OCI-LY1 (cell line): Measurements from ENCODE around the gene HAAO.

Experiments
- H2AFZ ChIP-seq: fragments of 200-600 bp; sonication (generic), shearing (Covaris generic); 2 replicates; pipeline ENCODE4 v1.6.0; 2014; ENCODE audit warnings: antibody characterized with exemption, mild to moderate bottlenecking, low read length
- H3F3A ChIP-seq: fragments of 200-600 bp; sonication (generic), shearing (Covaris generic); 2 replicates; pipeline ENCODE4 v1.6.0; 2014; ENCODE audit warnings: mild to moderate bottlenecking, antibody characterized with exemption, low read length, moderate library complexity; ENCODE audit not compliant: insufficient read depth
- H3K27ac ChIP-seq: fragments of 200-600 bp; sonication (generic); 2 replicates; pipeline ENCODE4 v1.5.1; 2014; ENCODE audit warnings: low read length, mixed run types, mild to moderate bottlenecking, low read depth; ENCODE audit not compliant: poor library complexity, severe bottlenecking
- H3K27me3 ChIP-seq: fragments of 200-600 bp; sonication (generic); 2 replicates; pipeline ENCODE4 v1.6.0; 2014; ENCODE audit warnings: antibody characterized with exemption, mild to moderate bottlenecking, low read length, moderate library complexity; ENCODE audit not compliant: insufficient read depth
- H3K36me3 ChIP-seq: fragments of 200-600 bp; sonication (generic); 2 replicates; pipeline ENCODE4 v1.6.1; 2014; ENCODE audit warnings: mild to moderate bottlenecking, antibody characterized with exemption, low read length, moderate library complexity, mixed read lengths; ENCODE audit not compliant: insufficient read depth
- H3K4me1 ChIP-seq: fragments of 200-600 bp; sonication (generic); 2 replicates; pipeline ENCODE4 v1.5.1; 2014; ENCODE audit warnings: mild to moderate bottlenecking, low read length, moderate library complexity; ENCODE audit not compliant: insufficient read depth, severe bottlenecking
- H3K4me2 ChIP-seq: fragments of 200-600 bp; sonication (generic), shearing (Covaris generic); 2 replicates; pipeline ENCODE4 v1.6.1; 2014; ENCODE audit warnings: low read length
- H3K4me3 ChIP-seq: fragments of 200-600 bp; sonication (generic); 2 replicates; pipeline ENCODE4 v1.5.1; 2014; ENCODE audit warnings: low read length, low read depth, mild to moderate bottlenecking, mixed read lengths; ENCODE audit not compliant: poor library complexity, severe bottlenecking
- H3K79me2 ChIP-seq: fragments of 200-600 bp; shearing (Covaris generic); 2 replicates; pipeline ENCODE4 v1.6.1; 2016; ENCODE audit warnings: mixed run types, low read length, mixed read lengths; ENCODE audit not compliant: insufficient read depth
- H3K9ac ChIP-seq: fragments of 200-600 bp; sonication (generic), shearing (Covaris generic); 2 replicates; pipeline ENCODE4 v1.6.1; 2014; ENCODE audit warnings: mild to moderate bottlenecking, low read length, mixed read lengths
- H3K9me2 ChIP-seq: fragments of 200-600 bp; sonication (generic), shearing (Covaris generic); 2 replicates; pipeline ENCODE4 v1.6.1; 2014; ENCODE audit warnings: low read depth, mild to moderate bottlenecking, low read length, mixed read lengths
- H3K9me3 ChIP-seq: fragments of 200-600 bp; shearing (Covaris generic); 2 replicates; pipeline ENCODE4 v1.6.1; 2014; ENCODE audit warnings: low read length, mixed read lengths
- H4K20me1 ChIP-seq: fragments of 200-600 bp; sonication (generic), shearing (Covaris generic); 2 replicates; pipeline ENCODE4 v1.6.0; 2016; ENCODE audit warnings: mild to moderate bottlenecking, low read length; ENCODE audit not compliant: insufficient read depth
- EZH2 ChIP-seq: fragments of 200-600 bp; sonication (generic), shearing (Covaris generic); IDR thresholded peaks from 2 replicates; pipeline ENCODE4 v1.8.0; 2017; ENCODE audit warnings: borderline replicate concordance, mixed run types, mild to moderate bottlenecking, antibody characterized with exemption, low read length, moderate library complexity, mixed read lengths
- TF ChIP-seq, protein P1 (sequence below): fragments of 200-600 bp; sonication (generic), shearing (Covaris generic); IDR thresholded peaks from 2 replicates; pipeline ENCODE4 v1.5.1; 2017; ENCODE audit warnings: mild to moderate bottlenecking, antibody characterized with exemption, low read length, moderate library complexity, mixed read lengths

The HAAO gene

DNA sequence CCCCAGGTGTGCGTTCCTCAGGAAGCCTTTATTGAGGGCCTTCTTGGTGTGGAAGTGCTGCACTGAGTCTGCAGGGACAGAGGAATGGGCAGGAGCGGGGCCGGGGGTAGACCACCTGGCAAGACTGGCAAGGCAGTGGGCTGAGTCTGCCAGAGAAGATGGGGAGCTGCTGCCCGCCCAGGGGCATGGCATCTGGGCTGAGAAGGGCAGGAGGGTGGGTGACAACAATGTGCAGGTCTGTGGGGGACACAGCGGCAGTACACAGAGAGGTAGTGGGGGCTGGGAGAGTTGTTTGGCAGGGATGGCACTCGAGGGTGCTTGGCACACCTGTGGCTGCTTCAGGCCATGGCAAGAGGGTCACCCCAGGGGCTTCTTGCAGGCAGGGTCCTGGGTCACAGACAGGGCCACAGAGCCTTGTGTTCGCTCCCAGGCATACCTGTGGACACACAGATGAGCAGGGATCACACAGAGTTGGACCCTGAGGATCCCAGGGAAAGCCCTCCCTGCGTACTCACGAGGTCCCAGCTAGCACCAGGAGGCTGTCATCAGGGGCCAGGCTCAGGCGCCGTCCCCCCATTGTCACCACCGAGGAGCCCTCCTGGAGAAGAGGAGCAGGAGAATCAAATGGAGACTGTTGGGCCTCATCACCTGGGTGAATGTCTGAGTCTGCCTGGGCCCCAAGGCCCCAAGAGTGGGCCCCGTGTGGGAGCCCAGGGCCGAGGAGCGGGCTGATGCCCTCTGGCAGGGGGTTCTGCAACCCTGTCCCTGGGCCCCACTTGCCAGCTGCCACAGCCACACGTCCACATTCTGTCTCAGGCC lies 25.1 kb downstream of the HAAO start:
- H3K9me3 ChIP-seq: no peaks in the 10 kb centered on the region
- H3K4me3 ChIP-seq: no peak overlapping the region
- H3K9me2 ChIP-seq: no peaks in the 10 kb centered on the region
- no peaks in the 10 kb centered on the region for H3F3A ChIP-seq
- H4K20me1 ChIP-seq: no peaks in the 10 kb centered on the region
- no peak overlapping the region for H3K9ac ChIP-seq
- no peaks in the 10 kb centered on the region for H3K79me2 ChIP-seq
- H3K27me3 ChIP-seq: no peaks in the 10 kb centered on the region
- TF ChIP-seq, protein P1, sequence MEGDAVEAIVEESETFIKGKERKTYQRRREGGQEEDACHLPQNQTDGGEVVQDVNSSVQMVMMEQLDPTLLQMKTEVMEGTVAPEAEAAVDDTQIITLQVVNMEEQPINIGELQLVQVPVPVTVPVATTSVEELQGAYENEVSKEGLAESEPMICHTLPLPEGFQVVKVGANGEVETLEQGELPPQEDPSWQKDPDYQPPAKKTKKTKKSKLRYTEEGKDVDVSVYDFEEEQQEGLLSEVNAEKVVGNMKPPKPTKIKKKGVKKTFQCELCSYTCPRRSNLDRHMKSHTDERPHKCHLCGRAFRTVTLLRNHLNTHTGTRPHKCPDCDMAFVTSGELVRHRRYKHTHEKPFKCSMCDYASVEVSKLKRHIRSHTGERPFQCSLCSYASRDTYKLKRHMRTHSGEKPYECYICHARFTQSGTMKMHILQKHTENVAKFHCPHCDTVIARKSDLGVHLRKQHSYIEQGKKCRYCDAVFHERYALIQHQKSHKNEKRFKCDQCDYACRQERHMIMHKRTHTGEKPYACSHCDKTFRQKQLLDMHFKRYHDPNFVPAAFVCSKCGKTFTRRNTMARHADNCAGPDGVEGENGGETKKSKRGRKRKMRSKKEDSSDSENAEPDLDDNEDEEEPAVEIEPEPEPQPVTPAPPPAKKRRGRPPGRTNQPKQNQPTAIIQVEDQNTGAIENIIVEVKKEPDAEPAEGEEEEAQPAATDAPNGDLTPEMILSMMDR: no peak
- no peak for TF ChIP-seq EZH2
- H3K4me2 ChIP-seq: no peak overlapping the region
- H3K36me3 ChIP-seq: no peaks in the 10 kb centered on the region; the same call in 1 of the 2 replicates
- H3K4me1 ChIP-seq: peaks cover 21% of the 10 kb centered on the region
- peak overlapping the region; percentile 65 for H3K27ac ChIP-seq
- no peak overlapping the region for H2AFZ ChIP-seq

DNA sequence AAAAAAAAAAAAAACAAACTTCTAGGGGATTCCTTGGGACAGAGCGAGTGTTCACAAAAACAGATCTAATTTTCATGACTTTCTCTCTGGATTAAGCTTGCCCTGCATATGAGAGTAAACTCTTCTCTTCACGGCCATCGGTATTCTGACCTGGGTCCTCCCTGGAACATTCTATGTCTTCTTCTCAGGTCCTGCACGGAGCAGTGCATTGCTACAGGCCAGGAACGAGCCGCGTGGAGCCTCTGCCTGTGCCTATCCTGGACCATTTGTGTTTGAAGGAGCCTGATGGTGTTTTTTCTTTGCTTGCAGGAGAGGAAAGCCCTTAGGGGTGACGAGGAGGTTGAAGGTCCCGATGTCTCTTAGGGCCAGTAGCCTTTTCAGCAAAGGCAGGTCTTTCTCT lies 26.7 kb downstream of the HAAO start:
- Histone ChIP-seq H3K27me3 (no peaks in the 10 kb centered on the region), H3K9ac (no peak overlapping the region; the same call in 1 of the 2 replicates), H3K4me3 (no peak overlapping the region), H3F3A (no peaks in the 10 kb centered on the region), H3K27ac (peak overlapping the region; percentile 65), H3K36me3 (no peaks in the 10 kb centered on the region; the same call in 1 of the 2 replicates), H3K79me2 (no peaks in the 10 kb centered on the region), H3K9me3 (no peaks in the 10 kb centered on the region), H4K20me1 (no peaks in the 10 kb centered on the region), H2AFZ (no peak overlapping the region), H3K4me1 (peaks cover 19% of the 10 kb centered on the region), H3K9me2 (no peaks in the 10 kb centered on the region), H3K4me2 (no peak overlapping the region)
- TF ChIP-seq EZH2: no peak
- TF ChIP-seq, protein P1: no peak

DNA sequence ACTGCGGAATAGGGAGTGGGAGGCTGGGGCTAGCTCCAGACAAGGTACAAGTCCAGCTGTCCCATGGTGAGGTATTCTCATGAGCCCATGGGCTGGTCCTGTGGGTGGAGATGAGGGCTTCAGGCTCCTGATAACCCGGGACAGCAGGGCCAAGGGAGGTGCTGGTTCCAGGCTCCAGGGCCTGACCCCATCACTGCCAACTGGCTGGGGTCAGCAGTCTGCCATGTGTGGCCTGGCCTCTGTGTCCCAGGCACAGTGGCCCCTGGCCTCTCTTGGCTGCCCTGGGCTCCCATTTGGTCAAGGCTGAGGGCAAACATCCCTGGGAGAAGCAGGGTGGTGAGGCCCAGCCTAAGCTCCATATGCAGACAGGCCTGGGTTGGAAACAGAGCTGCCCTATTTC lies 27.5 kb downstream of the HAAO start:
- TF ChIP-seq, protein P1: no peak
- TF ChIP-seq EZH2: no peak

More for the DNA sequence above, 27.5 kb downstream of the HAAO start:
- no peak overlapping the region for H2AFZ ChIP-seq
- no peaks in the 10 kb centered on the region for H3K79me2 ChIP-seq
- H4K20me1 ChIP-seq: no peaks in the 10 kb centered on the region
- no peaks in the 10 kb centered on the region for H3K27me3 ChIP-seq
- no peaks in the 10 kb centered on the region for H3K9me2 ChIP-seq
- H3K4me2 ChIP-seq: no peak overlapping the region
- H3K27ac ChIP-seq: no peak overlapping the region
- H3K4me3 ChIP-seq: no peak overlapping the region
- no peaks in the 10 kb centered on the region; the same call in 1 of the 2 replicates for H3K36me3 ChIP-seq
- H3K4me1 ChIP-seq: peaks cover 13% of the 10 kb centered on the region
- H3F3A ChIP-seq: no peaks in the 10 kb centered on the region
- H3K9me3 ChIP-seq: no peaks in the 10 kb centered on the region
- H3K9ac ChIP-seq: no peak overlapping the region
